SK-N-MC (cell line): ENCODE measurements around the gene DNHD1.
A peak's percentile ranks its signal among the peaks of the same experiment; 100 is the strongest.

Experiments used
- FOXP2 ChIP-seq: optimal IDR thresholded peaks from 2 replicates; pipeline ENCODE3; 2011; ENCODE audit warnings: mild to moderate bottlenecking, moderate library complexity; ENCODE audit not compliant: insufficient read depth; ENCODE audit errors: extremely low read length, control extremely low read depth
- POLR2AphosphoS5 ChIP-seq: IDR thresholded peaks from 2 replicates; pipeline ENCODE4 v1.6.1; 2012; ENCODE audit warnings: mild to moderate bottlenecking, low read depth, low read length, borderline replicate concordance

- TF ChIP-seq POLR2AphosphoS5 (0 out of 2 replicates have a peak, but pooled peaks have one; percentile 5), FOXP2 (no peak)
Observed at GRCh38 chr11:6609502-6610015, 112.5 kb downstream of the DNHD1 start.
